Measurements from ENCODE around the gene GUCA2B.
A peak's percentile ranks its signal among the peaks of the same experiment; 100 is the strongest.

Gene GUCA2B

DNA sequence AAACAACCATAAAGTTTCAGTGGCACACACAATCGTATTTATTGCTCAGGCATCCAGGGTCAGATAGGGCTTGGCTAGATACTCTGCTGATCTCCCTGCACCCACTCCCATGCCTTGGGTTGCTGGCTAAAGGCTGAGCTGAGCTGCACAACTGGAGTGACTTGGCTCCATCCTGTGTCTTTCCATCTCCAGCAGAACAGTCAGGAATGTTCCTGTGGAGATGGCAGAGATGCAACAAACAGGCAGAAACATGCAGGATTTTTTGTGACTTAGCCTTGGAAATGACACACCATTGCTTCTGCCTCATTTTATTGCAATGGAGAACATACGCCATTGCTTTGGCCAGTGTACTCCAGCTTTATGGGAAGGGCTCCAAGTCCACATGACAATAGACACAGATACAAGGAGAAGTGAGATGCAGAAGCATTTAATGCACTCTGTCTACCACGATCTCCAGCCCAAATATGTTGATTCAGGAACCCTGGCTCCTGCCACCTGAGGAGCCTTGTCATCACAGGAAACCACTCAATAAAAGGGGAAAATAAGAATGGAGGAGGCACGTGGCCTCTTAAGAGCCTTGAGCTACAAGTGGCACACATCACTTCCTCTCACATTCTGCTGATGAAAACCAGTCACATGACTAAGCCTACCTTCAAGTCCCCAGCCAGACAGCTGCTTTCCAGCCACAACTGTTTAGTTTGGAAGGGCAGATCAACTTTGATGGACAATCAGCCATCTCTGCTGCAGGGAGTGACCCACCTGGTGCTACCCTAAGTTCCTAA is 10.1 kb upstream of the GUCA2B start:
- no peak for DNase-seq (ENCODE audit: low read depth in 2 of 2)

DNA sequence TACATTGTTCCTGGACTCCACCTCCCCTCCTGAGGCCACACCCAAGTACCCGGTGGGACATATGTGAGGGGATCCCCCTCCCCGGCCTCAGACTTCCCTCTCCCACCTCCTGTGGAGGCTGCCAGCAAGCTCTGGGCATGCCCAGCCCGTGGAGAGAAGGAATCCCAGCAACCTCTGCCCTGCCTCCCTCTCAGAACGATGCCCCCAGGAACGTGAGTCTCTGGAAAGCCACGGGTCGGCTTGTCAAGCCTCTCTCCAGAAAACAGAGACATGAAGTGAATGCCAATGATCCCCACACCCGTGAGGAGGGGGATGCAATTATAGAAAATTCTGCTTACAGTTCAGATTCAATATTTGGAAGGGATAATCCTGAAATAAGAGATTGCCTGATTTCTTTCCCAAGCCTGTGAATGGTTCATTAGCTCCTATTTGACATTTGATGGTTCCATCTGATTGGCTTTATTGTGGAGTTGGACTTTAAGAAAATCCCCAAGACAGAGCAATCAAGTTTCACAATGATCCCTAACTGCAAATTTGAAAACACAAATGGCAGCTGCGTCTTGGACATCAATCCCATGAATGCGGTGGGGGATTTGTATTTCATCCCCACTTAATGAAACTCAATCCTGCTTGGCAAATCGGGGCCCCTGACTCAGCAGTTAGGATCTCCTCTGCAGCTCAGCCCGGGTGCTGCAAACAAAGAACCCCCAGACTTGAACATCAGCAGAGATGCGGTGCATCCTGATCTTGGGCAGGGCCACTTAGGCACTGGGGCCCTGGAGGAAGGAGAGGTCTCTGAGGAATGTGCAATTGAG is 9.1 kb upstream of the GUCA2B start:
- DNase-seq (ENCODE audit: low read depth in 2 of 2) = no peak

DNA sequence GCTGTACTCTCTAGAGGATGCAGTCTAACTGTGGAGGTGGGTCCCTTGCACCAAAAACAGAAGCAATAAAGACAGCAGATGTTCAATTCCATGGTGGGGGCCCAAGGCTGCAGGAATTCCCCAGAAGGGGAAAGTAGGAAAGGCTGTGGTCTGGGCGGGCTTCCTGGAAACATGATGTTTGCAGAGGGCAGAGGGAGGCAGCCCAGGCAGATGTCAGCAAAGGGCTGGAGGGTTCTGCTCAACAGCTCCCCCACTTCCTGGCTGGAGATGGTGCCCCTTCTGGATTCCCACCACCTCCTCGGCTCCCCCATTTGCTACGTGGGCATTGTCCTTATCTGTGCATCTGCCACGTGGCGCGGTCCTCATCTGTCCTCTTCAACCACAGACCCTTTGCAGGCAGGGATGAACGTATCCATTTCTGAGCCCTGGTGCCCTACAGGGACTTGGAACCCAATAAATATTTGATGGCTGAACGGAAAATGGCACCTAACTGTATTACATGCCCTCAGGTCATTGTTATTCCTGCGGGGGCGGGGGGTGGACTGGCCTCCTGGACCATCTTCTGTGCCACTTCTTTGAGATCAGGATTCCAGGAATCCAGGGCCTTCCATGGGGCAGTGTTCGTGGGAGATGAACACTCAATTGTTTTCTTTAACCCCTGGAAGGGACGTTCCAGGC is 8.4 kb upstream of the GUCA2B start:
- no peak for DNase-seq (ENCODE audit: low read depth in 2 of 2)

DNA sequence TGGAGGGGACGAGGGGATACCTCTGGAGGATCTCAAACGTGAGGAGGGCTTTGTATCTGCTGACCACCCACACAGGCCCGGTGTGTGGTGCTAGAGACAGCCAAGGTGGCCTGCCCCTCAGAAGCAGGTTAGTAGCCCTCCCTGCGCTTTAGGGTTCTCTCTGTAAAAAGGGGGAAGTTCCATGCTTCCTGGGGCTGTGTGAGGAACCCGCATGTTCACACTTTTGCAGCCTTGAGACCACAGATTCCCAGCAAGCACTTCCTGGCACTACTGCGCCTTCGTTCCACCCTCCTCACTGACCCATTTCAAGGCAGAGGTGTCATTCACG is 7.9 kb upstream of the GUCA2B start:
- no peak for DNase-seq (ENCODE audit: low read depth in 2 of 2)

DNA sequence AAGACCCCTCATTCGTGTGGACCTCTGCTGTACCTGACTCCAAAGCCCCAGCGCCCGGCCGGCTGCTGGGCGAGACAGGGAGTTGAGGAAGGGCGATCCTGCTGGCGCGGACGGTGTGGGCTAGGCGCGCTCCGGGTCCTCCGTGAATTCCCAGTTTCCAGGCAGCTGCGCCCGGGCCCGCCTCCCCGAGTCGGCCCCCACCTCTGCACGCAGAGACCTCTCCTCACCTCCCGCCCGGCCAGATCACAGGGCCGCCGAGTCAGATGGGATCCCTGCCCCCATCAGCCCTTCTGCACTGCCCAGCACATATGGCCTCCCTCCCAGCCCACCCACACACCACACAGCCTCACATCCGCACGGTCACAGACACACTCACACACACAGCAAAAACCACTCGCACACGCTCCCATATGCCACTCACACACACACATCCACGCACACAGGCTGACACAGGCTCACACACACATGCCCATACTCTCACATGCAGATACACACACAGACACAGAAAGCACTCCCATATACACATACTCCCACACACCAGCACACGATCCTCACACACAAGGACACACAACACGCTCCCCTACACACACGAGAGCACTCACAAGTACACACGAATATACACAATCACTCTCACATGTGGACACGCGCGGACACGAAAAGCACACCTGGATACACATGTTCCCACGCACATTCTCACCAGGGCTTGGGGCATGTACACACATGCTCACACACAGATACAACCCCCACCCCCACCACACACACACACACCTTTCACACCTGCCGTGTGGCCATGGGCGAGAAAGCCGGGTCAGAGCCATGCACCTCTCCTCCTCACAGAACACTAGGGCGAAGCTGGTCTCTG is 7.2 kb upstream of the GUCA2B start:
- DNase-seq (ENCODE audit: low read depth in 2 of 2) = no peak

DNA sequence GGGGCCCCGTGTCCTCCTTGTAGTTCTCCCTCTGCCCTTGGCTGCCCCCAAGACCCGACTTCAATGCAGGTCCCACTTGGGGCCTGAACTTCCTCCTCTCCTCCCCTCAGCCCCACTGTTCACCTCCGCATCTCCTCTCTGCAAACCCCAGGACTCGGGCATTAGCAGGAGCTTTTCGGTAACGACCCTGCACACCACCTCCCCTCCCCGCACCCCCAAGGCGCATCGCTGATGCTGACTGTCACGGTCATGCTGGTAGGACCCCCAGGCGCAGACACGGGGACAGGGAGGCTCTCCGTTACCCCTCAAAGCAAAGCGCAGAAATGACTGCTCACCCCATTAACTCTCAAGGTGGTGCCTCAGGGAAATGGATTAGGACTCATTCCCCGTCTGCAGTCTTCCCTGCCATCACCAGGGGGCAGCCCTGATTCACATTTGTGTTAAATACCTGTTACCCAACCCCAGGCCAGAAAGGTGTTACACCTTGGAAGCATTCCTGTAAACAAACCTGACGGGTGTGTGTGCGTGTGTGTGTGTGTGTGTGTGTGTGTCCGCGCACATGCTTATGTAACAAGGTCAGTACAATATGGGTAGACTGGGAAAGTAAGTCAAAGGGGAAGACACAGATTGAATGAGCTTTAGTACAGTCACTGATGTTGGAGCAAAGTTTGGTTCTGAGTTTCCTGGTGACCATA is 6.4 kb upstream of the GUCA2B start:
- DNase-seq (ENCODE audit: low read depth in 2 of 2) = peak; percentile 35 to 63

DNA sequence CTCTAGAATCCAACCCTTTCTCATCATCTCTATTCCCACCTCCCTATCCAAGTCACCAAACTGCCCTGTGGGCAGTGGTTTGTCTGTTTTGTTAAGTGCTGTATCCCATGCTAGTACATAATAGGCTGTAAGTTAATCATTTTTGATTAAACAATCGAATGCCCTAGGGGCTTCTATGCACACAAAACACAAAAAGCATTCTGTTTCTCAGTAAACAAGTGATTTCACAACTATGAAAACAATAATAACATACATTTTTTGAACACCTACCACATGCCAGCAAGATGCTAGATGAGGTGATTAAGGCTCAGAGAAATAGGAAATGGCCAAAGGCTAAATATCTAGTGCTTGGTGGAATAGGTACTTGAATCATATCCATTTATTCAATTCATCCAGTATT is 5.0 kb upstream of the GUCA2B start:
- DNase-seq (ENCODE audit: low read depth in 2 of 2) = no peak

DNA sequence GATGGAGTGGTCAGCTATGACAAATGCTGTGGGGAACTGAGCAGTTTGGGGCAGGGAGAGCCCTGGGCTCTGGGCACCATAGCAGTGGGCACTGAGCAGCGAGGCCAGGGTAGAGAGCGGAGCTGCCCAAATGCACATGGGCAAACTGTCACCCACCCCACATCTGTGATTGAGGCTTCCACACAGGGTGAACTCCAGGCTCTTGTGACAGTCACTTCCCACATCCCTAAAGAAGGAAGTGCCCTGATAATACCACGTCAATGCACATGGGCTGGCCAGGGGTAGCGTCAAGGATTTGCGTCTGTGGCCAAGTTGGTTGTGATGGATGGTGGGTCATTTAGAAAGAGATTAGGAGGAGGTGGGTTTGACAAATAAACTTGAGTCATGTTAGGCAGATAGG is 2.6 kb upstream of the GUCA2B start:
- DNase-seq (ENCODE audit: low read depth in 2 of 2) = no peak

DNA sequence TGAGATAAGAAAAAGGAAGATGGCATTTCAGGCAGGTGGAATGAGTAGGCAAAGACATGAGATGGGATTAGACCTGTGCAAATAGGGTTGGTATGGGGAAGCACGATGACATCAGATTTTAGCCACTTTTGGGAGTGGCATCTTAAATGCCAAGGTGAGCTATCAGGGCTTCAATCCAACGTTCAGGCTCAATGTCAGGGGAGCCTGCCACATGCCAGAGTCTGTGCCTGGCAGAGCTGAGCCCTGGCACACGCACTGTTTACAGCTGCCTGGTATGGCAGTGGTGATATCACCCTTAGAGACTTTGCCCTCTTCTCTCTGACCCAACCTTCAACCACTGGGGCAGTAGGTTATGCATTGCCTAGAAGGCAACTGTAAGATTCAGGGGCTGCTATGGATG is 1.1 kb upstream of the GUCA2B start:
- DNase-seq (ENCODE audit: low read depth in 2 of 2) = no peak

DNA sequence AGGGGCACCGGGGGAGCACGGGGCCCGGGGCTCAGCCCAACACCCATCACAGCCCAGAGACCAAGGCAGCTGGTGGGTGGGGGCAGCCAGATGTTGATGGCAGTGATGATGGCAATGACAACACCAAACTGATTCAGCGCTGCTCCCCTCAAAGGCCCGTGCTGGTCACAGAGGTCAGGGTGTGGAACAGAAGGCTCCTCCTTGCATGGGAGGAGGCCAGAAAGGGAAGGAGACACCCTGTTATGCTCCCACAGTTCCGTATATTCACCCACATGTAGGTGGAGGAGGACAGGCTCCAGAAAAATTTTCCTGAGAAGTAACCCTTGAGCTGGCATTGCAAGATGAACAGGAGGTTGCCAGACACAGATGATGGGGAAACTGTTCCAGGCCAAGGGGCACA is 414 bp downstream of the GUCA2B start:
- DNase-seq (ENCODE audit: low read depth in 2 of 2) = no peak

DNA sequence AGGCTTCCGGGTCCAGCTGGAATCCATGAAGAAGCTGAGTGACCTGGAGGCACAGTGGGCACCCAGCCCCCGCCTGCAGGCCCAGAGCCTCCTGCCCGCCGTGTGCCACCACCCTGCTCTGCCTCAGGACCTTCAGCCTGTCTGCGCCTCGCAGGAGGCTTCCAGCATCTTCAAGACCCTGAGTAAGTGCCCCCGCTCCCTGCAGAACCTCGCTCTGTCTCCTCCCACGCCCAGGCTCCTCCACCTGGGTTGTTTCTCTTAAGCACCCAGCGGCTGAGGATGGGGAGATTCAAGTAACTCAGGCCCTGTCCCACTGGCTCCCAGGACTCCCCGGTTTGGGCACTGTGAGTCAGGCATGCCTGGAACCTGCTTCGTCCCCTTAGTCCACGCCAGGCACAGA is 1.5 kb downstream of the GUCA2B start:
- no peak for DNase-seq (ENCODE audit: low read depth in 2 of 2)

DNA sequence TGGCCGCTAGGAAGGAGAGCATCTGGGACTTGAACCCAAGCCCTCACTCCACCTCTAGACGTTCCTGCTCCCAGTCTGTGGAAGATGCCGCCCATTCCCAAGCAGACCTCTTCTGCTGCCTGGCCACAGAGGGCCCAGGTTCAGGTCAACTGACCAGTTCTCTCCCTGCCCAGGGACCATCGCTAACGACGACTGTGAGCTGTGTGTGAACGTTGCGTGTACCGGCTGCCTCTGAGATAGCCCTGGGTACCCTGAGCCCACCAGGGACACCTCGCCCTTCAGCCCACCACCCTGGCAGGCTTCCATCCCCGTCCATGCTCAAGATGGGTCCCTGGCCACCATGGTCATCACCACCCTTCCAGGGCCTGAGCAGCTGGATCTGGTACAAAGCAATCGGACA is 2.2 kb downstream of the GUCA2B start:
- DNase-seq (ENCODE audit: low read depth in 2 of 2) = no peak

DNA sequence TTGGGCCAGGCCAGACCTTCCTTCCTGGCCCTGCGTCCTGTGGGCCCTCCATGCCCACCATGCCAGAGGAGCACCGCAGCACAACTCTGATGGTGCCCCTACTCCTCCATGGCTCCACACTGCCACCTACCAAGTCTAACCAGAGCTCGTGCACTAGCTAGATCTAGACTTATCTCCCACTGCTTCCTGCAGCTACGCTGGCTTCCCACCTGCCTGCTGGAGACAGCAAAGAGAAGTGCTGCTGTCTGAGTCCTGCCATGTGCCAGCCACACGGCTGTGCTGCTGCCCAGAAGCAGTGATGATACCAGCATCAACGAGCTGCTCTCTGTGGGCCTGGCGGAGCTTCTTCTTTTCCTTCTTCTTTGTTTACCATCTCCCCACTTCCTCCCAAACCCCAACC is 4.5 kb downstream of the GUCA2B start:
- DNase-seq (ENCODE audit: low read depth in 2 of 2) = no peak

DNA sequence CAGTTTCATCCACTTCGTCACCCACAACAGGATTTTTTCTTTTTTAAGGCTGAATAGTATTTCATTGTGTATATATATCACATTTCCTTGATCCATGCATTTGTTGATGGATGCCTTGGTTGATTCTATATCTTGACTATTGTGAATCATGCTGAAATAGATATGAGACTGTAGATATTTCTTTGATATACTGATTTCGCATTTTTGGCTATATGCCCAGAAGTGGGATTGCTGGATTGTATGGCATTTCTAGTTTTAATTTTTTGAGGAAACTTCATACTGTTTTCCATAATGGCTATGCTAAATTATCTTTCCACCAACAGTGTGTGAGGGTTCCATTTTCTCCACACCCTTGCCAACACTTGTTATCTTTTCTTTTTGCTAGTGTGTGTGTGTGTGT is 5.0 kb downstream of the GUCA2B start:
- DNase-seq (ENCODE audit: low read depth in 2 of 2) = no peak

DNA sequence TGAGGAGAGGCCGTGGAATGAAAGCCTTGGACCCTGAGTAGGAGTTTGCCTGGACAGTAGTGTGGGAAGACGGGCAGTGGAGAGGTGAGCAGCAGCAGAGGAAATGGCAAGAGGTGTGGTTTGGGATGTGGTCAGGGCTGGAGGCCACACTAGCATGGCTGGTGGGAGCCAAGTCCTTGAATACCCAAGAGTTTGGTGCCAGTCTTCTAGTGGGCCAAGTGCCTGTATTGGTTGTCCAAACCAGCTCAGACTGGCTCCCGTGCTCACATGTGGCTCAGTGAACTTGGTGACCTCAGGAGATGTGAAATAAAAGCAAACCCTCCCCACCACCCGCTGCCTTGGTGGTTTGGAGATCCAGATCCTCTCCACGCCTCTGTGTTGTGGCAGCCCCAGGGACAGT is 9.0 kb downstream of the GUCA2B start:
- no peak for DNase-seq (ENCODE audit: low read depth in 2 of 2)

DNA sequence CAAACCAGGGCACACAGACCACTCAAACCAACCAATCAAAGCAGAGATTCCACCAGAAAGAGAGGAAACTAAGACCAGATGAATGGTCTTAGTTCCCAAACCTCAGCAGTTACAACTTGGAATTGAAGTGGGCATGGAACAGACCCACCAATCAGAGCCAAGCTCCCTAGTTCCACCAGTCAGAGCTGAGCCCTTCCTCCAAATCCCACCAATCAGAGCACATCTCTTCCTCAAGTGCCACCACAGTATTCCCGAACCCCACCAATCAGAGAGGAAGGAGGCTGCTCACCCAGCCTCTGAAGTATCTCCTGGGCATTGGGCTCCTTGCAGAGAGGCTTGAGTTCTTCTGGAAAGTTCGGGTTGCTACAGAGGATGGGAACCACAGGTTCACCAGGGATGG is 9.9 kb downstream of the GUCA2B start:
- DNase-seq (ENCODE audit: low read depth in 2 of 2) = no peak

DNA sequence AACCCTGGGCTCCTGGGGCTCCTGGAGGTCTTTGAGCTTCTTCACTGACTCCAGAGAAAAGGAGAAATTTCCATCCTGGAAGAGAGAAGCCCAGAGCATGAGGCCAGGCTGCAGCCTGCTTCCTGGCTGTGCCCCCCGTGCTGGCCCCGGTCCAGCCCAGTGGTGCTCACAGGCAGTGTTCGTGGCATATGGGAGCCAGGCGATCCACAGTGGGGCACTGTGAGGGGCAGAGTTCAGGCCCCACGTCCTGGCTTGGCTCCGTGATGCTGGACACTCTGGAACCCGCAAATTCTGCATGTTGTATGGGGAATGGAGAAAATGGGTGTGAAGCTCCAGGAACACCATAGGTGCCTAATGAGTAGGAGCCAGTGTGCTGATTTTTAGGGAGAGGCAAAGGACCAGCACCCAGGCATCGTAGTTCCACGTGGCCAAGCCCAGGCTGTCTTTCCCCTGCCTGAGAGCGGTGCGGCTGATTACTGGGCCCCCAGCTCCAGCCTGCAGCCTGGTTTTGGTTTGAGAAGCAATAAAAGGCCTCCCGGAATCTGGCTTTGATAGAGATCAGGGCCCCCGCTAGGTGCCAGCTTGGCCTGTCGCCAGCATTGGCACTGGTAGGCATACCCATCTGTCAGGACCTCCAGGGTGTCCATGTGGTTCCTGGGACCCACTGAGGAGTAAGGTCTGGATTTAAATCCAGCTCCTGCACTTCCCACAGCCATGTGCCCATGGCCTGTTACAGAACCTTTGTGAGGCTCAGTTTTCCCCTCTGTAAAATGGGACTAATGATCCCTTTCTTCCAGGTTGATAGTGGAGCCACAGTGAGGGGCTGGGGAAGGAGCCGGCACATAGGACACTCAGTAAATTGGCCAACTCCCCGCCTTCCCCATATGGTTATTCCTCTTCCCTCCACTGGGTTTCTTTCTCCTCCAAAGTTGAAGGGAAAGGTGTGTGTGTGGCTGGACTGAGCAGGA is 10.6 kb downstream of the GUCA2B start:
- DNase-seq (ENCODE audit: low read depth in 2 of 2) = no peak

DNA sequence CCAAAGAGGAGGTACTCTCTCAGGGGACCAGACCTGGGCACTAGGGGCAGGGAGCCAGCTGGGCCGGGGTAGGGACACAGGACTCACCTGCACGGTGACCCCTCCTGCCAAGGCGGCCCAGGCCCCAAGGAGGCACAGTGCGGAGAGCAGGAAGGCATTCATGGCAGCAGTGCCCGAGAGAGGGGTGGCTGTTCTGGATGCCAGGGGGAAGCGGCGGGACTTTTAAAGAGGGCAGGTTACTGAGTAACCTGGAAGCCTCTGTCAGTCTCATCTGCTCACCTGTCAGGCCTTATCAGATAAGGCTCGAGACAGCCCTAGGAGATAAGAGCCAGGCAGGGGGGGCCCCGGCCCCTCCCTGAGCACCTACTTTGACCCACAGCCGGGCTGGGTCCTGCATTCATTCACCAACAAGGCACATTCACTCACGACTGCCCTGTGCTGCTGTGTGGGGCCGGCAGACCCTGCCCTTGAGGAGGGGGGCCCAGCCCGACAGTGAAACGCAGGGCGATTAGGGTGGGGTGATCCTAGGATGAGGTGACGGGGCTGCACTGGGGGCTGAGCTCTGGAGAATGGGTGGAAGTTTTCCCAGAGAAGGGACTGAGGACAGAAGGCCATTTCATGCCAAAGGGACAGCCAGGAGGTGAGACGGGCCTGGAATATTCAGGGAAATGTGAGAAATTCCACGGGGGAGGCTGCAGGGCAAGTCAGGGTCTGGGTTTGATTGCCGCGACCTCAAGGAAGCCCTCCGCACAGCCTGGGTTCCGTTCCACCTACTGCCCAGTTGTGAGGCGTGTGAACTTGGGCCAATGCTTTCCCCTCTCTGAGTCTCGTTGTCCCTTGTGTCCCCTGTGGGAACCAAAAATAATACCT is 11.6 kb downstream of the GUCA2B start, which contains the start of gene GUCA2A:
GUCA2A (minus strand) TSS at position 195 of the 870 bp plus-strand sequence; CDS start at position 162, 33 bp downstream.
- DNase-seq (ENCODE audit: low read depth in 2 of 2) = no peak
